Measurements from ENCODE around the gene HNRNPA0. TPM values are rescaled to one million over a fixed set of nuclear protein-coding genes. Genes with fewer than 3 reads are reported as not detected.

HNRNPA0 gene
- total RNA-seq, 1 donor from 2014 or later, result 34.7 TPM

DNA sequence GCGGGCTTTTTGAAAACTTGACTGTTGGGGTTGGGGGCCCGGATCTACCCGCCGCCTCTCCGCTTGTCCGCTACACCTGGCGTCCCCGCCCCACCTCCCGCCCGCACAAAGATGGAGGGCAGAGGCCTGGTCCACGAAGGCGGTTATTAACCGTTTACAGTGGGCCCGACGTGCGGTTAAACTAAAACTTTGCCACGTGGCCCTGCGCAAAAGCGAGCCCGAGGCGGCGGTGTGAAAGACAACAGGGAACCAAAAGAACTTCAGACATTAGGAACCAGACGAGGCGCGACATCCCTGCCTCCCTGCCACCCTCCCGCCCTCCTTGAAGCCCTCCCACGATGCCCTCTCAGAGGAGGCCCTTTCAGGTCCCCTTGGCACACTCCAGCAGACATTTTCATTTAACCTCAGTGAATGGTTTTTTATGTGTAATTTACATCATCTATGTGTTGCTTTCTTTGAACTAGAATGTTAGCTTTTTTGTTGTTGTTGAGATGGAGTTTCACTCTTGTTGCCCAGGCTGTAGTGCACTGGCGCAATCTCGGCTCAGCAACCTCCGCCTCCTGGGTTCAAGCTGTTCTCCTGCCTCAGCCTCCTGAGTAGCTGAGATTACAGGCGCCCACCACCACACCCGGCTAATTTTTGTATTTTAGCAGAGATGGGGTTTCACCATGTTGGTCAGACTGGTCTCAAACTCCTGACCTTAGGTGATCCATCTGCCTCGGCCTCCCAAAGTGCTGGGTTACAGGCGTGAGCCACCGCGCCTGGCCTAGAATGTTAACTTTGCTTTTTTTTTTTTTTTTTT, 999 bp upstream of the HNRNPA0 start:
- no peak for DNase-seq (ENCODE audit: low spot score)

DNA sequence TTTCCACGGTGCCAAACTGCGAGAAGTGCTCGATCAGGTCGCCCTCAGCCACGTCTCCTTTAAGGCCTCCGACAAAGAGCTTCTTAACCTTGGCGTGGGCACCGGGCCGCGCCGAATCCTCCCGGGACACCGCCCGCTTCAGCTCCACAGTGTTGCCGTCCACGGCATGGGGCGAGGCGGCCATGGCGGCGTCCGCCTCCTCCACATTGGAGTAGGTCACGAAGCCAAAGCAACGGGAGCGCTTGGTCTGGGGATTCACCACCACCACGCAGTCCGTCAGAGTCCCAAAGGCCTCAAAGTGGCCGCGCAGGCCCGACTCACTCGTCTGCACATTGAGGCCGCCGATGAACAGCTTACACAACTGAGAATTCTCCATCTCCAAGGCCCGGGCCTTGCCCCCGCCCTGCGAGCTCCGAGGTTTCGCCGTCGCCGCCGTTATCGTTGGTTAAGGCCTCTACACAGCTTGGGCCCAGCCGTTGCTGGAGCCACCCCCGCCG, 424 bp downstream of the HNRNPA0 start:
- no peak for DNase-seq (ENCODE audit: low spot score)

DNA sequence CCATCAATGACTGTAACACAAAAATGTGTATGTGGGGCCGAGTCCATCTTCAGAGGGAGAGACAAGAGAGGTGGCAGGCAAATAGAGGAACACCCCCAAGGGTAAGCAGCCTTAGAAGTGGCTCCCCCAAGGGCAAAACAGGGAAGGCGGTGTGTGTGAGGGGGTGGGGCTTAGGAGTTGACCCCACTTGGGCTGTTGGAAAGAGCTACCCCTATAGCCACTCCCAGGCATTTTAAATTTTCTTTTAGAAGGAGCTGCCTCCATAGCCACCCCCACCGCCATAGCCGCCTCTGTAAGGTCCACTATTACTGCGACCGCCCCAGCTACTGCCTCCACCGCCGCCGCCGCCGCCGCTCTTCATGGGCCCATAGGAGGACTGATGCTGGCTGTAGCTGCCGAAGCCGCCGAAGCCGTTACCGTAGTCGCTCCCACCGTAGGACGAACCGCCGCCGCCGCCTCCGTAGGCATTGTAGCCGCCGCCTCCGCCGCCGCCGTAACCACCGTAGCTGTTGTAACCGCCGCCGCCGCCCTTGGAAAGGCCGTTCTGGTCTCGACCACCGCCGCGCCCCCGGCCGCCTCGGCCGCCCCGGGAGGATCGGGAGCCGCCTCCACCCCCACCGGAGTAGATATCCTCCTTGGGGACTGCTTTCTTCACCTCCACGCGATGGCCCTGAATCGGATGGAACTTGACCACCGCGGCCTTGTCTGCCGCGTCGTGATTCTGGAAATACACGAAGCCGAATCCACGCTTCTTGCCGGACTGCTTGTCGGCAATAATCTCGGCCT, 1.1 kb downstream of the HNRNPA0 start:
- peak; percentile 53 for DNase-seq (ENCODE audit: low spot score)

DNA sequence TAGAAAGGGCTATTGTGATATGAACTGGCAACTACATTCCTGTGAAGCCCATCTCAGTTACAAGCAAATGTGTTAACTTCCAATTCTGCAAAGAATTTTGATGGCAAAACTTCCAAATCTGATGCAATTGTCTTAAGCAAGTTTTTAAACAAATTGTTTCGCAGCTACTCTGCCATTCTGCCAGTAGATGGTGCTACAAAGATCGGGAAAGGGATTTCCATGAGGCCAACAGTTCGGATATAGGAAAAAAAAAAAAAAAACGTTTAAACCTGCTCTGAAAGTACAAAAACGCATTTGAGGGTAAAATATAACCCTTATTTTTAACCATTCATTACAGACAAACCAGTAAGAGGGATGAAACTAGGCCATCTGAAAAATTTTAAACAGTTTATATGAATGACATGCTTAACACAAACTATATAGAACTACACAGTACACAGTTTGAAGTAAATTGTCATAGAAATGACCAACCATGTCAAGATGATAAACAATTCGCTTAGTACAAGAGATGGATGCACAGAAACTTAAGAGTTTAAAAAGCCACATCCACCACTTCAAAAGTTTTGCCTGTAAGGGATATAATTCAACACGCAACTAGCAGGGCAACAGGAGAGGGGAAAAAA, 2.2 kb downstream of the HNRNPA0 start:
- no peak for DNase-seq (ENCODE audit: low spot score)

DNA sequence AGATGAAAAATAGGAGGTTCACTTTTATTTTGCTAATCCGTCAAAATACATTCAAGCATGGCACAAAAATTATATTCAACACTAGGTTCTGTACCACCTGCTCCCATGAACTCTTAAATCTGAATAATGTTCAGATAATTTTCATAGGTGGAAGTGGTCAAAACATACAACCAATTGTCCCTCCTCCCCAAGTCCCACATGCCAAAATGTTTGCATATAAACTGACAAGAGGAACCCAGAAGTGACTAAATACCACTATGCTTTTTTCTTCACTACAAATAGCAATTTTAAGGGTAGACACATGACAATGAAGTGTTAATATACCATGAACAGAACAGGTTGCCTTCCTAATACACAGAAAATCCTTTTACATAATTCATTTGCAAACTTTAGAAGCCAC, 3.7 kb downstream of the HNRNPA0 start:
- no peak for DNase-seq (ENCODE audit: low spot score)

DNA sequence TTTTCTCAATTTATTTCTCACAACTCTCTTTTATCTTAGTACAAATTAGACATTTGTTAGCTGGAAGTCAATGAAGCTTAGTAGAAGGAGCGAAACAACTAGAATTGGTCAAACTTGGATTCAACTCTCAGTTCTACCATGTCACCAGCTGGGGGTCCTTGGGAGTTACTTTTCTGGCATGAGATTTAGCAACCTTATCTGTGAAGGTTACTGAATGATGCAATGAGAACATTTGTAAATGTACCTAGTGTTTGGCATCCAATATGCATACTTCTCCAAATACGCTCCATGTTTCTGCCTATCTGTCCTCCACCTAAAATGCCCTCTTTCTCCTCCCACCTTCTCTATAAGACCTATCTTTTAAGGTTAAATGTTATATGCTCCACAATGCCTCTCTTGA, 6.3 kb downstream of the HNRNPA0 start:
- no peak for DNase-seq (ENCODE audit: low spot score)

DNA sequence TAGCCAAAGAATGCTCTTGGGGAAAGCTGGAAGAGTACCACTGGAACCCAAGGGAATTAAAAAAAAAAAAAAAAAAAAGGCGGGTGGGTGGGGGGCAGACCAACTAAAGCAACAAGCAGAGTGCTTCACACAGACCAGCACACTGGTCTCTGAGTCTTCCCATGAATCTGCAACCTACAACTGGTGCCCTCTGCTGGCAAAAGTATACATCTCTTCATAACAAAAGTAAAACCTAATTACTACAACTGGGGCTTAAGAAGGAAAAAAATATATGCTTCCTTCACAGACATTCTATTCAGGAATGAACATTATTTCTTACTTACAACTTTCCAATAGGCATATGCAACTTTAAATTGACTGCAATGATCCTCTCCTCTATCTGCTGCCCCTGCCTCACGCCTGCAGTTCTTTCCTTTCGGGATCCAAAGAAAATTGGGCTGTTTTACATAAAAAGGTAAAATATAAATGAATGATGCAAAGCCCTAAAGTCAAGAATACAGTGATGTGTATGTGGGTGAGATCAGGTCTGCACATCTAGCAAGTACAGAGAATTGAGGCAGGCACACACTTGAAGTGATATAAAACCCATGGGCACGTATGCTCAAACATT, 11.0 kb downstream of the HNRNPA0 start:
- peak; percentile 65 for DNase-seq (ENCODE audit: low spot score)

DNA sequence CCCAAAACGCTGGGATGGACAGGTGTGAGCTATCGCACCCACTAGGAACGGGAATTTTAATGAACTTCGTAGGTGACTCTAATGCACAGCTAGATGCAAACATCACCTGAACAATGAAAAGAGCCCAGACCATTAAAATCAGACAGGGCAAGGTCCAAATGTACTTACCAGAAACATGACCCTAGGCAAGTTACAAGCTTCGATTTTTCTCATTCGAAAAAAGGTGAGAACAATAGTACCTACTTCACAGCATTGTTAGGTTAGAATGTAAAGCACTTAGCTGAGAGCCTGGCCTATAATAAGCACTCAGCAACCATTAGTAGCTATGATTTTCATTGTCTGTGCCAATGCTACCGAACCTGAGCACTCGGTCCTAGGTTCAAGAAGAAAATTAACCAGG, 12.4 kb downstream of the HNRNPA0 start:
- DNase-seq (ENCODE audit: low spot score), result no peak

DNA sequence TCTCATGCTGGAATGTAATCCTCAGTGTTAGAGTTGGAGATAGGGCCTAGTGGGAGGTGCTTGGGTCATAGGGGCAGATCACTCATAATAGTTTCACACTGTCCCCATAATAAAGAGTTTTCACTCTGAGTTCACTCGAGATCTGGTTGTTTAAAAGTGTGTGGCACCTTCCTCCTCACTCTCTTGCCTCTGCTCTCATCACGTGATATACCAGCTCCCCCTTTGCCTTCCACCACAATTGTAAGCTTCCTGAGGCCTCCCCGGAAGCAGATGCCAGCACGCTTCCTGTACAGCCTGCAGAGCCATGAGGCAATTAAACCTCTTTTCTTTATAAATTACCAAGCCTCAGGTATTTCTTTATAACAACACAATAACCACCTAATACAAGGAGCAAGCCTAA, 14.4 kb downstream of the HNRNPA0 start:
- DNase-seq (ENCODE audit: low spot score), result no peak

DNA sequence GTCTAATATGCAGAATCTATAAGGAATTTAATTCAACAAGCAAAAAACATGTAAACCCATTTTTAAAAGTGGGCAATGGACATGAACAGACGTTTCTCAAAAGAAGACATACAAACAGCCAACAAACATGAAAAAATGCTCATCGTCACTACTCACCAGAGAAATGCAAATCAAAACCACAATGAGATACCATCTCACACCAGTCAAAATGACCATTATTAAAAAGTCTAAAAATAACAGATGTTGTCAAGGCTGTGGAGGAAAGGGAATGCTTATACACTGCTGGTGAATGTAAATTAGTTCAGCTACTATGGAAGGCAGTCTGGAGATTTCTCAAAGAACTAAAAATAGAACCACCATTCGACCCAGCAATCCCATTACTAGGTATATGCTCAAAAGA, 15.2 kb downstream of the HNRNPA0 start:
- no peak for DNase-seq (ENCODE audit: low spot score)

DNA sequence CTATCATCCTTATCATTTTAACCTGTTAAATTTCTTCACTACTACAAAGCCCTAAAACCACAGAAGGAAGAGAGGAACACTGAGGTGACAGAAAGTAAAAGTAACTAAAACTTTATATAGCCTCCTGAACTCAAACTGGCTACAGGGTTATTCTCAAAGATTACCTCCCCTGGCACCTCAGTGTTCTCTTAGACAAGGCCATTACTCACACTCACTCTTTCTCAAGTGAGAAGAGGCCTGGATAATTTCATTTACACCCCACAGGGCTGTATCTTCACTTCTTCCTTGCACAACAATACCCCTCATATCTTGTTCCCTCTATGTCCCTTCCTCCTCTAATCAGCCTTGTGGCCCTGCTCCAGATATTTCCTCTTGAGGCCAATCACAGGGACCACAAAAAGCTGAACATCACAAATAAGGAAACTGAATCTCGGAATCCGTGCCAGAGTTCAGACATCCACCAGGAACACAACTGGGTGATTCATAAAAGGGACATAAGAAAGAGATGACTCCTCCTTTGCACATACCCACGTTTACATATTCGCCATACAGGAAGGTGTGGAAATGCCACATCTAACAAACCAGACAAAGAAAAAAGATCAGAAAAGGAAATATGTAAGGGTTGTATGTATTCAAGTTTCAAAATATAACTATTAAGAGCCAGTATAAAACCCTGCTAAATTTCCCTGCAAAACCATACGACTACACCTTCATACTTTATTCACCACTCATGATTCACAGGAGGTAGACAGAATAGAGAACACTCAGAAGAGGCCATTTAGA, 16.6 kb downstream of the HNRNPA0 start:
- DNase-seq (ENCODE audit: low spot score), result peak; percentile 64

DNA sequence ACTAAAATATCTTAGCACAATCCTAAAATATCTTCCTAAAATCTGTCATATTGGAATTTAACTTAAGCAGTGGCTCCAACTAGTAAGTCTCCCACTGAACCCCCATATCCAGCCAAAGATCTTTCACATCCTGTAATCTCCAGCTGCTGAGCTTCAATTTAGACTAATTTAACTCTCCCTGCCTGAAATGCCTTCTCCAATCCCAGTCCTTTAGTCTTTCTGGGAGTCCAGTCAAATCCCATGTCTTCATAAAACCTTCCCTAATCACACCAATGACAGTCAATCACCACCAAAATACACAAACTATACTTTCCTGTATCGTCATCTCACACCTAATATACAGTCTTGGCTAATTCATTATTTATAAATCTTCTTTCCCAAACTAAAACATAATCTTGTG, 17.7 kb downstream of the HNRNPA0 start:
- DNase-seq (ENCODE audit: low spot score), result no peak

DNA sequence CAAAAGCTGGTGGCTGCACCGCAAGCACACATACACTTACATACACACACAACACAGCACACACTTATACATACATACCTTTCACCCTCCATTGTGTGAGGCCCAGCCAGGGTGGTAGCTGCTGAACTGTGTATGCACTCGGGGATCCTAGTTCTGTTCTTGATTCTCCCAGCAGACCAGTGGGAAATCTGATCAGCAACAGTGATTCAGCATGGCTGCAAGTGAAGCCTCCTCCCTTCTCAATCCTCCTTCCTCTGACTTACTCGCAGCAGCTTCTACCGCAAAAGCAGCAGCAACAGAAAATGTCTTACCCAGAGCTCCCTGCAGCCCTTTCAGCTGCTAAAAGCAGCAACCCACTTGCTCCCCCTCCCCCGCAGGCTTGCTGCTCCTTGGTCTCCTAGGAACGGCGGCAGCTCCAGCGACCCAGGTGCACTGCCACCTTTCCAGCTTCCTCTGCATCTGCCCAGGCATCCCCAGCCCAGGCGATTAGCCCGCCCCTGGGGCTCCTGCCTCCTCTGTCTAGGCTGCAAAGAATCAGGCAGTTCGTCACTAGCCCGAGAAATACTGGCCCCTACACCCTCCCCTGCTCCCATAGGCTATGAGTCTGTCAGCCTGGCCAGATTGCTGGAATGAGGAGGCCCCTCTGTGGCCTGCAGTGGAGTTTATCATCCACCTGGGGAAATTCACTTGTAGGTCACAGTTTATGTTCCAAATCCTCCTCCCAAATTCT, 18.4 kb downstream of the HNRNPA0 start, which contains the start of gene KLHL3:
TSS of gene KLHL3 (minus strand) at position 535 of the 730 bp plus-strand sequence. CDS start at position 92, 443 bp downstream.
- DNase-seq (ENCODE audit: low spot score), result peak; percentile 44

DNA sequence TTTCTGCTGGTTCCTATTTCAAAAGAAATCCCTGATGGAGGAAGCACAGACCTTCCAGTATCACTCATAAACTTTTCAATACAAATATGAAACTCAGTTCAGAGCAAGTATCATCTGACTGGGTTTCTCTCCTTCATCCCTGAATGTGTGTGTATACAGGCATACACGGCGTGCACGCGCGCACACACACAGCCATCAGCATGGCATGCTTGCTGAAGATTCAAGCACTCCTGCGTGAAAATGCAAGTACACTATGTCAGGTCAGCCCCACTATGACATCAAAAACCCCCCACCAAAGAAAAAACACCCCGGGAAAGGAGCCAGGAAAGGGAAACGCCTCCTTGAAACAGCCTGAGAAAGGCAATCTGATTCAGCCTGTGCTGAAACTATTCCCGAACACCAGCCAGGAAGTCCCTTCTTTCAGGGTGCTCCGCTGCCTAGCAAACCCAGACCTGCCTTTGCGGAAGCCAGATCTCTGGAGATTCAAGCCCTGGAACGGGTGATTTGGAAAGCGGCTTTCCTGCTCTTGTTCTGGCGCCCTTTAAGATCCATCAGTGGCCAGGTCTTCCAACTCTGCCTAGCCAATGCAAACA, 19.1 kb downstream of the HNRNPA0 start:
- peak; percentile 50 for DNase-seq (ENCODE audit: low spot score)

DNA sequence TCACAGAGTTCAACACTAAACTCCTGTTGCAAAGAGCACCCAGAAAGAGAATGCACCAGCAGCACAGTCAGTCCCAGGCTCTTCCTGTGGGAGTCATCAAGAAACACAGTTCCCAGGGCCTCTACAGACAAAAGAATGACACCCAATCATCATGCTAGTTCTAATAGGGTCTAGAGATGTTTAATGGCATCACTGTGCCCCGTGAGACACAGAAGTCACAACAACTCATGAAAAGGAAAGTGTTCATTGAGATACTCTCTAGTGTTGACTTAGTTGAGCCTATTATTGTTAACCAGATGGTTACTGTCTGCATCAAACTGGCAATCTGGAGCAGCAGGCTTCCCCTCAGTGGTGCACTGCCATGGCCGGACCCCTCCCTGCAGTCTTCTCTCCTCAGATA, 19.8 kb downstream of the HNRNPA0 start:
- no peak for DNase-seq (ENCODE audit: low spot score)

DNA sequence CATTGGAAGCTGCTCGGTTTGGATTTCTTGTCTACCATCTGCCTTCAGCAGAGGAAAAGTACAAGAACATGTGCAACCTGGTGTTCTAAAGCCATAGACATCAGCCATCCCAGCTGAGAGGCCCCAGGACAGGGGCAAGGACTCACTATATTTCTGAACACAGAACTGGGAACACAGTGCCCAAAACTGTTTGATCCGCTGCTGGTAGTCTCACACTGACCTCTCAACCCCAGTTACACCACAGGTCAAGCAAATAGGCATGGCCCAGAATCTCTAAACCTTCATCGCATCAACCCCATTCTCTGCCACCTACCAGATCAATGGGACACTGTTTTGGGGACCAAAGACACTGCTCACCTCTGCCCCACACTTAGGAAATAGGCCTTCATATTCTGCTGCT, 20.2 kb downstream of the HNRNPA0 start:
- no peak for DNase-seq (ENCODE audit: low spot score)

DNA sequence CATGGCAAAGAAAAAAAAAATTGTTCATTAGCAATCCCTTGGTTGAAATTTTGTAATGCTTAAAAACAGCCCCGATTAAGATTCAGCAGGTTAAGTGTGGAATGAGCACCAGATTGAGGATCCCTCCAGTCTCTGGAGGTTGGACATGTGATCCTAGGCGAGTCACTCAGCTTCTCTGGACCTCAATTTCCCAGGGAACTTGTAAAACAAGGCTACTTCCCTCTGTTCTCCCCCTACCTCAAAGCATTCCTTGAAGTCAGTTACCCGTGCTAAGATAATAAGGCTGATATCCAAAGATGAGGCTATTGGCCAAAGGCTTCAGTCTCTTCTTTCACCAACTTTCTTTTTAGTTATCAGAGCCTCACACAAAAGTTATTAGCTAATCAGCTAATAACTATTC, 21.2 kb downstream of the HNRNPA0 start:
- DNase-seq (ENCODE audit: low spot score), result no peak

DNA sequence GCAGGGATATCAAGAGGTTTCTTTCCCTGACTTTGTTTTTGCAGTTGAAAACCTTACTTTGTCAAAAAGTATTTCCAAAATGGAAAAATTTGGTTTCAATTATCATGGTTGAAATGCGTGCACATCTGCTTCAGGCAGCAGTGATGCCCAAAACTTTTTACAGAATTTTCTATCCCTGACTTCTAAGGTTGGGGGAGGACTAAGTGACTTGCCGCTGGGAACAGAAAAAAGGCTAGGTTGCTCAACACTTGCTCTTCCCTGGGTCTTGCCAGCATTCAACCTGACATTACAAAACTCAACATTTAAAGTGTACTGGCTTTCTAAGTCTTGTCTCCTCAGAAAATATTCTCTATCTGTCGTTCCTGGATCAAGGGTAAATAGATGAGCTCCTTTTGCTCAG, 23.0 kb downstream of the HNRNPA0 start:
- DNase-seq (ENCODE audit: low spot score), result no peak

DNA sequence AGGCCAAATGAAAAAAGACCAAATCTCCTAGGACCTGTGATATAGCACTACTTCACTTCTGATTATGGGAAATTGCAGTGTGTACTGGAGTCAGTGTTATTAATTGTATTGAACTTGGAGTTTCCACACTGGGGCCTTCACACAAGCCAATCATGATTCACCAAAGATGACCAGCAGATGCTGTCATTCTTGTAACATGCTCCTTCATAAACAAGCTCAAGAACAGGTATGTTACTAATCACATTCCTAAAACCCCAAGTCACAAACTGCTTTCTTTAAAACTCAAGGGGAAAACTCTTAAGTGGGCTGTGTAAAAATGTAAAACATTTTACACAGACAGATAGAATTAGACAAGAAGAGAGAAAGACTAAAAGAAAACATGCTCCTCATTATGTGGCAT, 23.8 kb downstream of the HNRNPA0 start:
- no peak for DNase-seq (ENCODE audit: low spot score)

DNA sequence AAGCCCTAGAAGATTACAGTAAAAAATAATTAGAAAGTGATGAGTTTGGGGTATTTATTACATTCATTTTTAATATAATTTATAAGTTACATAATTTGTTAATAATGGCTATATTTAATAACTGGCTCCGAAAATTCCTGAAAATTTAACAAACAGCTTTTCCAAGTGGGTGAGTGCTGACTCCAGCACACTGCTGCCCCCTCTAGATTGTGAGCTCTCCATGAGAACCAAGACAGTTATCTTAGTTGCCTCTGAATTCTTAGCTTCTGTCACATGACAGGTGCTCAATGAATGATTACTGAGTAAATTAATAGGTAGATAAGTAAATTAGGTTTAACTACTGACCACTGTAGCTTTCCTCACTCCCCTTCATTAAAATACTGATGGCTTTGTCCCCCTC, 26.1 kb downstream of the HNRNPA0 start:
- DNase-seq (ENCODE audit: low spot score), result no peak
